ENCODE data around the gene PPP4R1.

The PPP4R1 gene

DNA sequence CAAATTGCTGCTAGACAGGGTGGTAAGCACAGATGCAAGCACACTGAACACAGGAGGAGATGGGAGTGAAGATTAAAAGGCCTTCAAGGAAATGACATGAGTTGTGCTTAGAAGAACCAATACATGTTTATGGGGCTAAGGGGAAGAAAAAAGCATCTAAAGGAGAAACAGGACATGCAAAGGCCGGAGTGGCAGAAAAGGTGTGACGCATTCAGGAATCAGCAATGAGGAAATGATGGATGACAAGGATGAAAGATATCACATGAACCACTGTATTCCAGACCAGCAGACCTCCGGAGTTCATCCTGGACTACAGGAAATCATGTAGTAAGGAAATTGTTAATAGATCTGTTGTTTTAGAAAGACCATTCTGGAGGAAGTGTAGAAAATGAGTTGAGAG lies 42.8 kb downstream of the PPP4R1 start:
- no peak overlapping the region for H3K4me3 ChIP-seq (ENCODE audit: insufficient read depth, low read depth, low read length, poor library complexity, severe bottlenecking)
- no peaks in the 10 kb centered on the region for H3K4me1 ChIP-seq (ENCODE audit: control insufficient read depth, insufficient read depth, low read length, poor library complexity, severe bottlenecking)
- H3K9me3 ChIP-seq (ENCODE audit: control insufficient read depth, low read length) = no peaks in the 10 kb centered on the region
- no peaks in the 10 kb centered on the region for H3K27me3 ChIP-seq (replicated peaks; ENCODE audit: control insufficient read depth, insufficient read depth, low read length, poor library complexity, severe bottlenecking)
- no peak for DNase-seq
- H3K27ac ChIP-seq (ENCODE audit: insufficient read depth, low read length, poor library complexity, severe bottlenecking) = no peak overlapping the region
- H3K36me3 ChIP-seq (ENCODE audit: control insufficient read depth, insufficient read depth, low read length) = peaks cover 27% of the 10 kb centered on the region

DNA sequence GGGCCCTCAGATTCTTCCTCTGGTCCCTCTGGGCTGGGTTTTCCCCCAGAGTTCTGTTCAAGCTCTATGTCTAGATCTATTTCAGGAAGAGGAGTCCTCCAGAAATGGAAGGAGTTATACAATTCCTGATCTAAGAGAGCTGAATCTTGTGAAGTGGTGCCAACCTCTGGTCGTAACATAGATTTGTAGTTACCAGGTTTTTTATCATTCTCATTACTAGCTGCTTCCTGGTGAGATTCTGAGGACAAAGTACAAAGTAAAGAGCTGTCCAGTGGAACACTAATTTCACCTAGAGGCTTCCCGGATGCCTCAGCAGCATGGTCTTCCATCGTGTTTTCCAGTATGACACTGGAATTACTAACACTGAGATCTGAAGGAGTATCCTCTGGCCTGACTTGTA lies 44.1 kb downstream of the PPP4R1 start:
- no peak for DNase-seq
- Histone ChIP-seq H3K4me3 (ENCODE audit: insufficient read depth, low read depth, low read length, poor library complexity, severe bottlenecking) (no peak overlapping the region), H3K27ac (ENCODE audit: insufficient read depth, low read length, poor library complexity, severe bottlenecking) (no peak overlapping the region), H3K4me1 (ENCODE audit: control insufficient read depth, insufficient read depth, low read length, poor library complexity, severe bottlenecking) (no peaks in the 10 kb centered on the region), H3K27me3 (replicated peaks; ENCODE audit: control insufficient read depth, insufficient read depth, low read length, poor library complexity, severe bottlenecking) (no peaks in the 10 kb centered on the region), H3K9me3 (ENCODE audit: control insufficient read depth, low read length) (no peaks in the 10 kb centered on the region), H3K36me3 (ENCODE audit: control insufficient read depth, insufficient read depth, low read length) (peaks cover 18% of the 10 kb centered on the region)

DNA sequence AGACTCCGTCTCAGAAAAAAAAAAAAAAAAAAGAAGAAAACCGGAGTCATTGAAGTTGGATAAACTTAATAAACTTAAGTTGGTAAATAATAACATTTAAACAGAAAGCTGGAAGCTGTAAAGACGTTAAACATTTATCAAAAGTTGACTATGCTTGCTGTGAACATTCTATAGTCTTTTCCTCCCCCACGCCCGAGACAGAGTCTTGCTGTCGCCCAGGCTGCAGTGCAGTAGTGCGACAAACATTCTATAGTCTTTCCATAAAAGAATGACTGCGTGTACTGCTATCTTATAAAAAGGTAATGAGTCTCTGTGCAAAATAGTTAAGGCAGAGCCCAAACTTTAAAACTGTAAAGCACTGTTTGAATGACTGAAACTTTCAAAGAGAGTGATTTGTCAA lies 45.2 kb downstream of the PPP4R1 start:
- H3K4me3 ChIP-seq (ENCODE audit: insufficient read depth, low read depth, low read length, poor library complexity, severe bottlenecking) = no peak overlapping the region
- peaks cover 18% of the 10 kb centered on the region for H3K36me3 ChIP-seq (ENCODE audit: control insufficient read depth, insufficient read depth, low read length)

DNA sequence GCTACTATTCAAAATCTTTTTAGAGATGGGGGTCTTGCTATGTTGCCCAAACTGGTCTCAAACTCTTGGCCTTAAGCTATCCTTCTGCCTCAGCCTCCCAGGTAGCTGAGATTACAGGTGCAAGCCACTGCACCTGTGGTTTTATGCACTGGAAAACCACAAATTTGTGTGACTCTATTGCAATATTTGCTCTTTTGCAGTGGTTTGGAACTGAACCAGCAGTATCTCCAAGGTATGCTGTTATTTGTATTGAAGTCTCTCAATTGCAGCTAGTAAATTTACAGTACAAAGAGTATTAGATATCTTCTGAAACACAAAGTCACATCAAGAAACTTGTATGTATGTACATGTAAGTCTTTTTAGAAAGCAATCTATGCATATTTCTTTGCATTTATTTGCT lies 46.2 kb downstream of the PPP4R1 start:
- no peak overlapping the region for H3K4me3 ChIP-seq (ENCODE audit: insufficient read depth, low read depth, low read length, poor library complexity, severe bottlenecking)
- DNase-seq = no peak
- H3K27ac ChIP-seq (ENCODE audit: insufficient read depth, low read length, poor library complexity, severe bottlenecking) = no peak overlapping the region
- no peaks in the 10 kb centered on the region for H3K9me3 ChIP-seq (ENCODE audit: control insufficient read depth, low read length)
- peaks cover 21% of the 10 kb centered on the region for H3K36me3 ChIP-seq (ENCODE audit: control insufficient read depth, insufficient read depth, low read length)
- no peaks in the 10 kb centered on the region for H3K4me1 ChIP-seq (ENCODE audit: control insufficient read depth, insufficient read depth, low read length, poor library complexity, severe bottlenecking)
- no peaks in the 10 kb centered on the region for H3K27me3 ChIP-seq (replicated peaks; ENCODE audit: control insufficient read depth, insufficient read depth, low read length, poor library complexity, severe bottlenecking)

More for the DNA sequence above, 45.2 kb downstream of the PPP4R1 start:
- DNase-seq = no peak
- H3K4me1 ChIP-seq (ENCODE audit: control insufficient read depth, insufficient read depth, low read length, poor library complexity, severe bottlenecking) = no peaks in the 10 kb centered on the region
- no peaks in the 10 kb centered on the region for H3K27me3 ChIP-seq (replicated peaks; ENCODE audit: control insufficient read depth, insufficient read depth, low read length, poor library complexity, severe bottlenecking)
- no peak overlapping the region for H3K27ac ChIP-seq (ENCODE audit: insufficient read depth, low read length, poor library complexity, severe bottlenecking)
- no peaks in the 10 kb centered on the region for H3K9me3 ChIP-seq (ENCODE audit: control insufficient read depth, low read length)

DNA sequence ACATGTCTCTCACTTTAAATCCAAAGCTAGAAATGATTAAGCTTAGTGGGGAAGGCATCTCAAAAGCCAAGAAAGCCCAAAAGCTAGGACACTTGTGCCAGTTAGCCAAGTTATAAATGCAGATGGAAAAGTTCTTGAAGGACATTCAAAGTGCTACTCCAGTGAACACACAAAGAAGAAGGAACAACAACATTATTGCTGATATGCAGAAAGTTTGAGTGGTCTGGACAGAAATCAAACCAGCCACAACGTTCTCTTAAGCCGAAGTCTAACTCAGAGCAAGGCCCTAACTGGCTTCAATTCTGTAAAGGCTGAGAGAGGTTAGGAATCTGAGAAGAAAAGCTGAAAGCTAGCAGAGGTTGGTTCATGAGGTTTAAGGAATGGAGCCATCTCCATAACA lies 49.0 kb downstream of the PPP4R1 start:
- H3K36me3 ChIP-seq (ENCODE audit: control insufficient read depth, insufficient read depth, low read length) = peaks cover 28% of the 10 kb centered on the region
- DNase-seq = no peak
- H3K27me3 ChIP-seq (replicated peaks; ENCODE audit: control insufficient read depth, insufficient read depth, low read length, poor library complexity, severe bottlenecking) = no peaks in the 10 kb centered on the region

DNA sequence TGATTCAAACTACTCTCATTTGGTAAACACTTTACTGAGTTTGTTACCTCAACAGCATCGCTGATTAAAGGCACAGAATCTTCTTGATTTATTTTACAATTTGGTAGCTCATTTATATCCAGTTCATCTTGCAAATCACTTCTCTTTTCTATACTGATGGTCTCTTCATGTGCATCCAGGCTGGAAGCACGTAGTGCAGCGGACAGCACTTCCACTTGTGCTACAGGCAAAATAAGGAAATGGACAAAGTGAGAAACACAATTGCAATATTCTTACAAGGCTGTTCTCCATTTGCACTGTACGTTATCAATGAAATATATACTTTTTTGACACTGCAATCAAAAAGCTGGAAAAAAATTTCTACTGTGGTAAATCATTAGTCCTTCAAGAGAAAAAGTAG lies 51.0 kb downstream of the PPP4R1 start:
- Histone ChIP-seq H3K27me3 (replicated peaks; ENCODE audit: control insufficient read depth, insufficient read depth, low read length, poor library complexity, severe bottlenecking) (no peaks in the 10 kb centered on the region), H3K4me1 (ENCODE audit: control insufficient read depth, insufficient read depth, low read length, poor library complexity, severe bottlenecking) (no peaks in the 10 kb centered on the region), H3K4me3 (ENCODE audit: insufficient read depth, low read depth, low read length, poor library complexity, severe bottlenecking) (no peak overlapping the region), H3K36me3 (ENCODE audit: control insufficient read depth, insufficient read depth, low read length) (peaks cover 24% of the 10 kb centered on the region), H3K9me3 (ENCODE audit: control insufficient read depth, low read length) (no peaks in the 10 kb centered on the region), H3K27ac (ENCODE audit: insufficient read depth, low read length, poor library complexity, severe bottlenecking) (no peak overlapping the region)
- DNase-seq = no peak

More for the DNA sequence above, 49.0 kb downstream of the PPP4R1 start:
- no peaks in the 10 kb centered on the region for H3K4me1 ChIP-seq (ENCODE audit: control insufficient read depth, insufficient read depth, low read length, poor library complexity, severe bottlenecking)
- no peak overlapping the region for H3K4me3 ChIP-seq (ENCODE audit: insufficient read depth, low read depth, low read length, poor library complexity, severe bottlenecking)
- H3K9me3 ChIP-seq (ENCODE audit: control insufficient read depth, low read length) = no peaks in the 10 kb centered on the region
- no peak overlapping the region for H3K27ac ChIP-seq (ENCODE audit: insufficient read depth, low read length, poor library complexity, severe bottlenecking)

DNA sequence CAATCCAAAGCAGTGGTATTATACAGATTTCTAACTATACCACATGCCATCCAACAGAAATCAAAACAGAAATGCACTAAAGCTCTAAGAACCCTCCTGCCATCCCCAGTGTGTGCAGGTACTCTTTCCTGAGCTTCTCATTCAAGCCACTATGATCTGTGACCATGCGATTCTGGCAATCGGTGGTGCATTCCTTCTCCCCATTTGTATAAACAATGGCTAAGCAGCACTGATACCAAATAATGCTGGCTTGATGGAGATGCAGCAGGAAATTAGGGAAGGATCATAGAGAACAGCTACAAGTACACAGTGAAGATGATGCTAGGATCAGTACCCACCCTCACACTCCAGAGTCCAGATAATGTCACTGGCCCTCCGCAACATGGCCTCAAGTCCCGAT lies 51.8 kb downstream of the PPP4R1 start:
- Histone ChIP-seq H3K36me3 (ENCODE audit: control insufficient read depth, insufficient read depth, low read length) (peaks cover 27% of the 10 kb centered on the region), H3K9me3 (ENCODE audit: control insufficient read depth, low read length) (no peaks in the 10 kb centered on the region), H3K27me3 (replicated peaks; ENCODE audit: control insufficient read depth, insufficient read depth, low read length, poor library complexity, severe bottlenecking) (no peaks in the 10 kb centered on the region), H3K27ac (ENCODE audit: insufficient read depth, low read length, poor library complexity, severe bottlenecking) (no peak overlapping the region), H3K4me3 (ENCODE audit: insufficient read depth, low read depth, low read length, poor library complexity, severe bottlenecking) (no peak overlapping the region), H3K4me1 (ENCODE audit: control insufficient read depth, insufficient read depth, low read length, poor library complexity, severe bottlenecking) (no peaks in the 10 kb centered on the region)
- no peak for DNase-seq

DNA sequence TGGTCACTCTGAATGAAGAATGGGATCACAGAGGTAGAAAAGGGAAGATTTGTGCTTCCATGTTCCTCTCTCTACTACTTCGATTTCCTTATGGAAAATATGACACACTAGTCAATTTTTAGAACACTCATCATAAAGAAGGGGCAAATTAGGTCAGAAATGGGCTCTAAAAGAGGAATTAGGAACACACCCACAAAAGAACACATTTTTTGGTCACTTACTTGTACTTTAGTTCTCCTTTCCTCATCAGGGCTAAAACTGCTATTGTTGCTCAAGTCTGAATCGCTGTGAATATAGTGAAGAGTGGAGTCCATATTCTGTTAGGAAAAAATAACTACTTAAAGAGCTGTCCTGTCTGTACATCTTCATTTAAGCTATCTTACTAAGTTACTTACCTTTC lies 52.6 kb downstream of the PPP4R1 start:
- H3K27me3 ChIP-seq (replicated peaks; ENCODE audit: control insufficient read depth, insufficient read depth, low read length, poor library complexity, severe bottlenecking) = no peaks in the 10 kb centered on the region
- H3K27ac ChIP-seq (ENCODE audit: insufficient read depth, low read length, poor library complexity, severe bottlenecking) = no peak overlapping the region
- peaks cover 33% of the 10 kb centered on the region for H3K36me3 ChIP-seq (ENCODE audit: control insufficient read depth, insufficient read depth, low read length)
- H3K4me1 ChIP-seq (ENCODE audit: control insufficient read depth, insufficient read depth, low read length, poor library complexity, severe bottlenecking) = no peaks in the 10 kb centered on the region
- DNase-seq = no peak
- no peak overlapping the region for H3K4me3 ChIP-seq (ENCODE audit: insufficient read depth, low read depth, low read length, poor library complexity, severe bottlenecking)
- H3K9me3 ChIP-seq (ENCODE audit: control insufficient read depth, low read length) = no peaks in the 10 kb centered on the region

DNA sequence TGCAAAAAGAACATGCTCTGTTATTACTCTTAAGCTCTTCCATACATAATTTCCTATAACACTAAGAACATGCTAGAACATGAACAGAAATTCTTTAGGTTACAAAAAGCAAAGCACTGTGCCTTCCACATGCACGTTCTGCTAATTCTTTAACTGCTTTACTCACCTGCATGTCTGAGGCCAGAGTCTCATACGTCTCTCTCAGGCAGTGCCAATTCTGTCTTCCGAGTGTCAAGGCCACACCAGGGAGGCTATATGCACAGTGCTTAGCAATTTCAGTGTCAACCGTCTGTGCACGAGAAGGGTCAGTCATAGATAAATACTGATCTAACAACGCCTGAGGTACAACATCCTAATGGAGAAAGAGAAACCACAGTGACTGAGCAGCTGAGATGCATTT lies 55.1 kb downstream of the PPP4R1 start:
- Histone ChIP-seq H3K9me3 (ENCODE audit: control insufficient read depth, low read length) (no peaks in the 10 kb centered on the region), H3K36me3 (ENCODE audit: control insufficient read depth, insufficient read depth, low read length) (peaks cover 44% of the 10 kb centered on the region), H3K4me1 (ENCODE audit: control insufficient read depth, insufficient read depth, low read length, poor library complexity, severe bottlenecking) (no peaks in the 10 kb centered on the region), H3K27me3 (replicated peaks; ENCODE audit: control insufficient read depth, insufficient read depth, low read length, poor library complexity, severe bottlenecking) (no peaks in the 10 kb centered on the region), H3K27ac (ENCODE audit: insufficient read depth, low read length, poor library complexity, severe bottlenecking) (no peak overlapping the region), H3K4me3 (ENCODE audit: insufficient read depth, low read depth, low read length, poor library complexity, severe bottlenecking) (no peak overlapping the region)
- no peak for DNase-seq

DNA sequence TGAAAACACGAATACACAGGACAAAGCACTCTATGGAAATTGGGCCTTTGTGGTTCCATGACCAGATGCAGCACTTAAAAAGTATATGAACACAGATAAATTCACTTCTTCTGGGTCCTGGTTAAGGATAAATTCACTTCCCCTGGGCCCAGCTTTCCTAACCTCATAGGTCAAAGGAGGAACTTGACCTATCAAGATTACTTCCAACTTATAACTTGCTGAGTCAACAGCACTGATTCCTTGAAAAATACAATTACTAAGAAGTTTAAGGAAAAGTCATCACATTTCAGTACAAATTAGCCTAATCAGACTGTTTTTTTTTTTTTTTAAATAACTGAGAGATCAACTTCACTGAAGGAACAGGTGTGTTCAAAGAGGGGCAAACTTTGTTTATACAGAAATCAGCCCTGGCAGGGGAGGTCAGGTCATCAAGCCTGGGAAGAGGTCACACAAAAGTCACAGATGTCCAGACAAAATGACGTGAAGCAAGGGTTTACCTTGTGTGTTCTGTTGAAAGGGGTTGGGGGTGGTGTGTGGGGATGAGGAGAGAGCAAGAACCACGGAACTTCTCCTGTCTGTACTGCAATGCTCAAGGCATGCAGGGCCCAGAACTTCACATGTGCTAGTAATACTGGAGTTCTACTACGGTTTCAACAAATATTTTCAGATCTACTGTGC lies 55.8 kb downstream of the PPP4R1 start:
- no peak overlapping the region for H3K27ac ChIP-seq (ENCODE audit: insufficient read depth, low read length, poor library complexity, severe bottlenecking)
- no peaks in the 10 kb centered on the region for H3K27me3 ChIP-seq (replicated peaks; ENCODE audit: control insufficient read depth, insufficient read depth, low read length, poor library complexity, severe bottlenecking)
- H3K4me1 ChIP-seq (ENCODE audit: control insufficient read depth, insufficient read depth, low read length, poor library complexity, severe bottlenecking) = no peaks in the 10 kb centered on the region
- no peaks in the 10 kb centered on the region for H3K9me3 ChIP-seq (ENCODE audit: control insufficient read depth, low read length)
- H3K4me3 ChIP-seq (ENCODE audit: insufficient read depth, low read depth, low read length, poor library complexity, severe bottlenecking) = no peak overlapping the region
- peaks cover 49% of the 10 kb centered on the region for H3K36me3 ChIP-seq (ENCODE audit: control insufficient read depth, insufficient read depth, low read length)
- DNase-seq = no peak
